DOHH2 (cell line): ENCODE data around the gene ANKDD1A.

ENCODE experiments used
- CTCF ChIP-seq: fragments of 200-600 bp; sonication (generic); IDR thresholded peaks from one replicate; pipeline ENCODE4 v1.5.1; 2014; ENCODE audit warnings: antibody characterized with exemption, mild to moderate bottlenecking, low read depth, low read length; ENCODE audit not compliant: poor library complexity, severe bottlenecking
- EZH2phosphoT487 ChIP-seq: fragments of 200-600 bp; sonication (generic); IDR thresholded peaks from 2 replicates; pipeline ENCODE4 v1.6.1; 2017; ENCODE audit warnings: borderline replicate concordance, mild to moderate bottlenecking, antibody characterized with exemption, low read length, moderate library complexity, mixed read lengths

GRCh38 chr15:64944961-64945360, 33.3 kb downstream of the ANKDD1A start:
- TF ChIP-seq CTCF = no peak
- TF ChIP-seq EZH2phosphoT487 = no peak
